OCI-LY3 (cell line): Measurements from ENCODE around the gene CYP17A1.

Experiments
- EZH2phosphoT487 ChIP-seq: fragments of 200-600 bp; shearing (Covaris generic); IDR thresholded peaks from 2 replicates; pipeline ENCODE4 v1.6.1; 2018; ENCODE audit warnings: antibody characterized with exemption, mixed run types, low read depth
- TF ChIP-seq, protein P1 (sequence below): fragments of 200-600, 300-600 bp; sonication (generic); IDR thresholded peaks from 2 replicates; pipeline ENCODE4 v1.5.1; 2014; ENCODE audit warnings: antibody characterized with exemption, low read length, low read depth

DNA sequence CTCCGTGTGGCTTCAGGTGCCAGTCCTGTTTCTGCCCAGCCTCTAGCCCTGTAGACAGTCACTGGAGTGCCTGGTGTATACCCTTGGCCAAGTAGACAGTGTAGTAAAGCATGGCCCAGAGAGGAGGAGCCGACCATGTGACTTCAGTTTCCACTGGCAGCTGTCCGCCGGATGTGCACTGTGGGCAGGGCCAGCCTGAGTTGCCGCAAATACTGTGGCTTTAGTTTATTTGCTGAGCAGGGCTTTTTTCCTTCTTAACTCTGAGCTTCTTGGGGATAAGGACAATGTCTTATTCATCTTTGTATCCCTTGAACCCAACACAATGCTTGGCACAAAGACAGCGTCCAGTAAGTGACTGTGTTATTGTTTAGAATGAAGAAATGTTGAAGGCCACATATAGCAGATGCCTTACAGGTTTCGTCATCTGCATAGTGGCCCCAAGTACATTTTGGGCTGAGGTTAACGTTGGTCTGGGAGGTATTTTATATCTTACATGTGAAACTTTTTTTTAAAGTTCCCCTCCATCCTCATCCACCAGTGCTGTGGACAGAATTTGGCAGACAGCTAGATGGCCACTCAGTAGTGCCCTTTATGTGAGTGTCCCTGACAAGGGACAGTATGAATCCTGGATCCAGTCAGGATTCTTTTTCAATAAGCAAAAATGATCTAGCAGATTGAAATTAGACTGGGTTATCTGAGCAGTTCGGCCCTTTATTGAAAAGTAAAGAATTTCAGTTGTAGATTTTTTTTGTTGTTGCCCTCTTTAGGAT, 40.6 kb downstream of the CYP17A1 start:
- TF ChIP-seq, protein P1, sequence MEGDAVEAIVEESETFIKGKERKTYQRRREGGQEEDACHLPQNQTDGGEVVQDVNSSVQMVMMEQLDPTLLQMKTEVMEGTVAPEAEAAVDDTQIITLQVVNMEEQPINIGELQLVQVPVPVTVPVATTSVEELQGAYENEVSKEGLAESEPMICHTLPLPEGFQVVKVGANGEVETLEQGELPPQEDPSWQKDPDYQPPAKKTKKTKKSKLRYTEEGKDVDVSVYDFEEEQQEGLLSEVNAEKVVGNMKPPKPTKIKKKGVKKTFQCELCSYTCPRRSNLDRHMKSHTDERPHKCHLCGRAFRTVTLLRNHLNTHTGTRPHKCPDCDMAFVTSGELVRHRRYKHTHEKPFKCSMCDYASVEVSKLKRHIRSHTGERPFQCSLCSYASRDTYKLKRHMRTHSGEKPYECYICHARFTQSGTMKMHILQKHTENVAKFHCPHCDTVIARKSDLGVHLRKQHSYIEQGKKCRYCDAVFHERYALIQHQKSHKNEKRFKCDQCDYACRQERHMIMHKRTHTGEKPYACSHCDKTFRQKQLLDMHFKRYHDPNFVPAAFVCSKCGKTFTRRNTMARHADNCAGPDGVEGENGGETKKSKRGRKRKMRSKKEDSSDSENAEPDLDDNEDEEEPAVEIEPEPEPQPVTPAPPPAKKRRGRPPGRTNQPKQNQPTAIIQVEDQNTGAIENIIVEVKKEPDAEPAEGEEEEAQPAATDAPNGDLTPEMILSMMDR: no peak
- no peak for TF ChIP-seq EZH2phosphoT487
